B cell (primary cell): Measurements from ENCODE around the gene GAMT.

Experiments
- CTCF ChIP-seq: fragments of 200-600 bp; IDR thresholded peaks from one replicate; pipeline ENCODE4 v1.8.0; 2022; ENCODE audit warnings: antibody characterized with exemption, mild to moderate bottlenecking
- EZH2 ChIP-seq: IDR thresholded peaks from 2 replicates; pipeline ENCODE4 v1.6.1; 2012; ENCODE audit warnings: borderline replicate concordance, low read depth, mild to moderate bottlenecking, moderate library complexity, low read length; ENCODE audit not compliant: insufficient read depth, poor library complexity, severe bottlenecking

GRCh38 chr19:1390890-1391423, 10.4 kb downstream of the GAMT start:
- TF ChIP-seq CTCF (no peak), EZH2 (no peak)
